Measurements from ENCODE around the gene NUBP1.
"Not testable (repeated sequence)": the region's sequence is repeated elsewhere in the genome, so short reads cannot be mapped to it uniquely, and the experiment has no call there.

Gene NUBP1

DNA sequence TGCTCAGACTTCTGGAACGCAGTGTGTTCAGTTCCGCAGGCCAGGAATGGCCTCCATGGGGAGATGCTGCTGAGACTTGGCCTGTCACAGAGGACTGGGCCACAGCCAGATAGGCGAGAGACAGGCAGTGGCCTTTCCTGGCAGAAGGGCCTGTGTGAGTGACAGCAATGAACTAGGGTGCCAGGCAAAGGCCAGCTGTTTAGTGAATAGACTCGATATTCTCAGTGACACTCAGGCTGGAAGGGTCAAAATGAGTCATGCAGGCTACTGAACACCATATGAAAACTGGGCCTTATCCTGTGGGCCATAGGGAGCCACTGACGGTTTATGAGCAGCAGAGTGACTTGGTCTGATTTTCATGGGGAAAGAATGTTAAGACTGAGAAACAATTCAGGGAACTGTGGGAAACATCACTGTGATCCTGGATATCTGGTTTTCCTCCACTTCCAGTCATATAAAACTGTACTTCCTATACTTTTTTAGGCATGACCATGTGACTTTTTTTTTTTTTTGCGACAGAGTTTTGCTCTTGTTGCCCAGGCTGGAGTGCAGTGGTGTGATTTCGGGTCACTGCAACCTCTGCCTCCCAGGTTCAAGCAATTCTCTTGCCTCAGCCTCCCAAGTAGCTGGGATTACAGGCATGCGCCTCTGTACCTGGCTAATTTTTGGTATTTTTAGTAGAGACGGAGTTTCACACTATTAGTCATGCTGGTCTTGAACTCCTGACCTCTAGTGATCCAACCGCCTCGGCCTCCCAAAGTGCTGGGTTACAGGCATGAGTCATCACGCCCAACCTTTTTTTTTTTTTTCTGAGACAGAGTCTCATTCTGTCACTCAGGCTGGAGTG is 5.2 kb upstream of the NUBP1 start:
- H3K27me3 ChIP-seq (ENCODE audit: low read length) = no peaks in the 10 kb centered on the region
- TF ChIP-seq, protein P1, sequence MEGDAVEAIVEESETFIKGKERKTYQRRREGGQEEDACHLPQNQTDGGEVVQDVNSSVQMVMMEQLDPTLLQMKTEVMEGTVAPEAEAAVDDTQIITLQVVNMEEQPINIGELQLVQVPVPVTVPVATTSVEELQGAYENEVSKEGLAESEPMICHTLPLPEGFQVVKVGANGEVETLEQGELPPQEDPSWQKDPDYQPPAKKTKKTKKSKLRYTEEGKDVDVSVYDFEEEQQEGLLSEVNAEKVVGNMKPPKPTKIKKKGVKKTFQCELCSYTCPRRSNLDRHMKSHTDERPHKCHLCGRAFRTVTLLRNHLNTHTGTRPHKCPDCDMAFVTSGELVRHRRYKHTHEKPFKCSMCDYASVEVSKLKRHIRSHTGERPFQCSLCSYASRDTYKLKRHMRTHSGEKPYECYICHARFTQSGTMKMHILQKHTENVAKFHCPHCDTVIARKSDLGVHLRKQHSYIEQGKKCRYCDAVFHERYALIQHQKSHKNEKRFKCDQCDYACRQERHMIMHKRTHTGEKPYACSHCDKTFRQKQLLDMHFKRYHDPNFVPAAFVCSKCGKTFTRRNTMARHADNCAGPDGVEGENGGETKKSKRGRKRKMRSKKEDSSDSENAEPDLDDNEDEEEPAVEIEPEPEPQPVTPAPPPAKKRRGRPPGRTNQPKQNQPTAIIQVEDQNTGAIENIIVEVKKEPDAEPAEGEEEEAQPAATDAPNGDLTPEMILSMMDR (IDR thresholded peaks at IDR 0.05; ENCODE audit: insufficient read depth, low read length, poor library complexity, severe bottlenecking) = no peak
- TF ChIP-seq EZH2phosphoT487 (conservative IDR thresholded peaks at IDR 0.05; ENCODE audit: low read length) = no peak
- no peaks in the 10 kb centered on the region for H3K79me2 ChIP-seq (ENCODE audit: insufficient read depth, low read length)
- no peaks in the 10 kb centered on the region for H4K20me1 ChIP-seq (ENCODE audit: low read depth, low read length)
- H3K9me3 ChIP-seq (ENCODE audit: insufficient read depth, low read length) = no peaks in the 10 kb centered on the region
- H3K9me2 ChIP-seq (replicated peaks; ENCODE audit: insufficient read depth, low read length) = no peaks in the 10 kb centered on the region
- H3K27ac ChIP-seq (ENCODE audit: low read depth, low read length) = peak overlapping the region; percentile 57; the same call in 1 of the 2 replicates
- H2AFZ ChIP-seq (ENCODE audit: low read depth, low read length, severe bottlenecking) = peak overlapping the region; percentile 21
- H3K36me3 ChIP-seq (ENCODE audit: low read length) = no peaks in the 10 kb centered on the region
- no peak overlapping the region for H3K9ac ChIP-seq (ENCODE audit: low read length)
- peaks cover 18% of the 10 kb centered on the region for H3F3A ChIP-seq (ENCODE audit: insufficient read depth)
- H3K4me3 ChIP-seq (ENCODE audit: insufficient read depth, low read length, poor library complexity, severe bottlenecking) = no peak overlapping the region
- H3K4me2 ChIP-seq (ENCODE audit: low read depth, low read length, poor library complexity, severe bottlenecking) = peak overlapping the region; percentile 65

- H2AFZ ChIP-seq (ENCODE audit: low read depth, low read length, severe bottlenecking) = no peak overlapping the region
- no peak overlapping the region for H3K4me3 ChIP-seq (ENCODE audit: insufficient read depth, low read length, poor library complexity, severe bottlenecking)
- H4K20me1 ChIP-seq (ENCODE audit: low read depth, low read length) = no peaks in the 10 kb centered on the region
- no peak overlapping the region for H3K4me2 ChIP-seq (ENCODE audit: low read depth, low read length, poor library complexity, severe bottlenecking)
- peaks cover 19% of the 10 kb centered on the region for H3F3A ChIP-seq (ENCODE audit: insufficient read depth)
- no peak overlapping the region for H3K9ac ChIP-seq (ENCODE audit: low read length)
- H3K27ac ChIP-seq (ENCODE audit: low read depth, low read length) = no peak overlapping the region
- H3K36me3 ChIP-seq (ENCODE audit: low read length) = no peaks in the 10 kb centered on the region
- no peaks in the 10 kb centered on the region for H3K9me2 ChIP-seq (replicated peaks; ENCODE audit: insufficient read depth, low read length)
- peaks cover 9% of the 10 kb centered on the region; the same call in 1 of the 2 replicates for H3K79me2 ChIP-seq (ENCODE audit: insufficient read depth, low read length)
- no peaks in the 10 kb centered on the region for H3K27me3 ChIP-seq (ENCODE audit: low read length)
- no peak for TF ChIP-seq EZH2phosphoT487 (conservative IDR thresholded peaks at IDR 0.05; ENCODE audit: low read length)
- TF ChIP-seq, protein P1 (IDR thresholded peaks at IDR 0.05; ENCODE audit: insufficient read depth, low read length, poor library complexity, severe bottlenecking) = no peak
- no peaks in the 10 kb centered on the region for H3K9me3 ChIP-seq (ENCODE audit: insufficient read depth, low read length)
Measured at GRCh38 chr16:10740000-10740844, 3.4 kb upstream of the NUBP1 start.

DNA sequence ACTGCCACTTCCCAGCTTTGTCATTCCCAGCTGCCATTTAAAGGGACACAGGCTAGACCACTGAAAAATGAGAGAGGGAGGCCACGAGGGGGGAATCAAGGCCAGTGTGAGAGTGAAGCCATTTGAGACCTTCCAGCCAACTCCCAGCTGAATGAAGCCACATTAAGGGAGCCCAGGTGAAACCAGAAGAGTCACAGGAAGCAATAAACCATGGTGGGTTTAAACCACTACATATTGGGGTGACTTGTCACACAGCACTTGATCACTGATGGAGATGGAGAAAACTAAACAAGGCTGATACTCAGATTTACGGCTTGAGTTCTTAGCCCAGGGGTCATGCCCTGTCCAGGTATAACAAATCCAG is 2.8 kb upstream of the NUBP1 start:
- H3K27ac ChIP-seq (ENCODE audit: low read depth, low read length) = no peak overlapping the region
- no peaks in the 10 kb centered on the region for H4K20me1 ChIP-seq (ENCODE audit: low read depth, low read length)
- TF ChIP-seq, protein P1 (IDR thresholded peaks at IDR 0.05; ENCODE audit: insufficient read depth, low read length, poor library complexity, severe bottlenecking) = no peak
- TF ChIP-seq EZH2phosphoT487 (conservative IDR thresholded peaks at IDR 0.05; ENCODE audit: low read length) = no peak
- peaks cover 14% of the 10 kb centered on the region; the same call in 1 of the 2 replicates for H3K79me2 ChIP-seq (ENCODE audit: insufficient read depth, low read length)
- no peaks in the 10 kb centered on the region for H3K27me3 ChIP-seq (ENCODE audit: low read length)
- no peak overlapping the region for H2AFZ ChIP-seq (ENCODE audit: low read depth, low read length, severe bottlenecking)
- H3K36me3 ChIP-seq (ENCODE audit: low read length) = no peaks in the 10 kb centered on the region
- no peak overlapping the region for H3K4me2 ChIP-seq (ENCODE audit: low read depth, low read length, poor library complexity, severe bottlenecking)
- H3K9me2 ChIP-seq (replicated peaks; ENCODE audit: insufficient read depth, low read length) = no peaks in the 10 kb centered on the region
- H3K4me3 ChIP-seq (ENCODE audit: insufficient read depth, low read length, poor library complexity, severe bottlenecking) = no peak overlapping the region
- H3K9me3 ChIP-seq (ENCODE audit: insufficient read depth, low read length) = no peaks in the 10 kb centered on the region
- H3F3A ChIP-seq (ENCODE audit: insufficient read depth) = peaks cover 19% of the 10 kb centered on the region
- H3K9ac ChIP-seq (ENCODE audit: low read length) = no peak overlapping the region

DNA sequence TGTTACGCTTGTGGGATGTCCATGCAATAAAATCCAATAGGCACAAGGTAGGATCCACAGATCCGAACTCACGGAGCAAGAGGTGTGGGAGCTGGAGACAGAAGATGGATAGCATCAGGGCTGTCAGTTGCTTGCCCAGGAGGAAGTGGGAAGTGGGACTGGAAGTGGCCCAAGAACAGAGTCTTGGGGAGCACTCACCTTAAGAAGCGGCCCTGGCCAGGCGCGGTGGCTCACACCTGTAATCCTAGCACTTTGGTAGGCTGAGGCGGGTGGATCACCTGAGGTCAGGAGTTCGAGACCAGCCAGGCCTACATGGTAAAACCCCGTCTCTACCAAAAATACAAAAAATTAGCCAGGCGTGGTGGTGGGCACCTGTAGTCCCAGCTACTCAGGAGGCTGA is 2.4 kb upstream of the NUBP1 start:
- not testable (repeated sequence) for H3K27me3 ChIP-seq (ENCODE audit: low read length); H3K9me3 ChIP-seq (ENCODE audit: insufficient read depth, low read length); H3K9me2 ChIP-seq (replicated peaks; ENCODE audit: insufficient read depth, low read length); H4K20me1 ChIP-seq (ENCODE audit: low read depth, low read length); H3K36me3 ChIP-seq (ENCODE audit: low read length); H3K4me3 ChIP-seq (ENCODE audit: insufficient read depth, low read length, poor library complexity, severe bottlenecking); H3K27ac ChIP-seq (ENCODE audit: low read depth, low read length); H3K4me2 ChIP-seq (ENCODE audit: low read depth, low read length, poor library complexity, severe bottlenecking); H3K9ac ChIP-seq (ENCODE audit: low read length)
- peak overlapping the region; percentile 76 for H2AFZ ChIP-seq (ENCODE audit: low read depth, low read length, severe bottlenecking)
- peaks cover 14% of the 10 kb centered on the region; the same call in 1 of the 2 replicates for H3K79me2 ChIP-seq (ENCODE audit: insufficient read depth, low read length)
- H3F3A ChIP-seq (ENCODE audit: insufficient read depth) = peaks cover 19% of the 10 kb centered on the region
